HG03175 (cell line): ENCODE measurements around the gene GRB2.
"Not testable (repeated sequence)": the region's sequence is repeated elsewhere in the genome, so short reads cannot be mapped to it uniquely, and the experiment has no call there.

Experiments used
- ATAC-seq: cut with Tn5 transposase; IDR thresholded peaks from one replicate; pipeline ENCODE4 v1.9.1; 2021; ENCODE audit warnings: mild to moderate bottlenecking, moderate library complexity; ENCODE audit not compliant: unreplicated experiment

The GRB2 gene

DNA sequence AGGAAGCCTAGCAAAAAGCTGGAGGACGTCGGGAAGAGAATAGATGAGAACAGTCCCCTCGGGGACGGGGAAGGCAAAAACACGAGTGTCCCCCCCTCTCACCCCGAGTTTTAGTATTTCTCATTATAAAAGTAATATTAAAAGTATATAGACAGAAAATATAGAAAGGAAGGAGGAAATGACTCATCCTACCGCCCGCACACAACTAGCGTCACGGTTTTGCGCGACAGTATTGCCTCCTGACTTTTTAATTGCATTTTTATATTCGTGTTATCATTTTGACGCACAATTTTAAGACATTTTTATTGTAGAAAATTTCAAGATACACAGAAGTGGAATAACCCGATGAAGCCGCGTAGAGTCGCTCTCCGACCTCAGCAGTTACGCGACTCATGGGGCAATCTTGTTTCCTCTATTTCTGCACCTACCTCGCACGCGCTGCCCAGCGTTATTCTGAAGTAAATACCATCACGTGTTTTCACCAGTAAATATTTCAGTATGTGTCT is 115.6 kb downstream of the GRB2 start:
- peak; percentile 11 for ATAC-seq

DNA sequence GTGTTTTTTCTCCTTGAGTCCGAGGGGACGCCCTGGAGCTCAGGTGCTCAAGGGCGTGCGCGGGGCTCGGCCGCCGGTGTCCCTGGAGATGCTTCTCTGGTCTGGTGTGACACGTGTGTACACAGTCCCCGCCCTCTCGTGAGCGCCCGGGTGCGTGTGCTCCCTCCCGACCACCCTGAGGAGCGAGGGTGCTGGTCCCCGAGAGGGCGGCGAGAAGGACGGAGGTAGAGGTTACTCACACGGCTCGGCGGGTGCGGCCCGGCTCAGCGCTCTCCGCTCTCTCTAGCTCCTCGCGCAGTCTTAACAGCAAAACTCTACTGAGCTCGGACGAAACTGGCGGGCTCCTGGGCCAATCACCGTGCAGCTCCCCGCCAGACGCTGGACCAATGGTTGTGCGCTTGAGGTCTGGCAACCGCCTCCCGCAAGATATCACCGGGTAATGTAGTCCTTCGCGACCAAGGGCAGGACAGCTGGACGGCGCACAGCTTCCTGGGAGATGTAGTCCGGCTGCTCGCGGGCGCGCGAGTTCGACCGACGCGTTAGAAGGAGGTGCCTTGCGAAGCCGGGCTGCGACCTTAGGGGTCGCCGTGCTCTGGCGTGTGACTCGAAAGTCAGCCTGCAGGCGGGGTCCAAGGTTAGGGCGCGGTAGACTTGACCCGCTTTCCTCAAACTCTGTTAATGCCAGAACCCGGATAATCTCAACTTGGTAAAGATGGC is 116.2 kb downstream of the GRB2 start, which contains the start of gene SLC25A19:
SLC25A19 (minus strand) TSS at position 319 of the 717 bp plus-strand sequence. CDS start 2,669 bp downstream, outside the sequence.
- ATAC-seq = peak; percentile 93

DNA sequence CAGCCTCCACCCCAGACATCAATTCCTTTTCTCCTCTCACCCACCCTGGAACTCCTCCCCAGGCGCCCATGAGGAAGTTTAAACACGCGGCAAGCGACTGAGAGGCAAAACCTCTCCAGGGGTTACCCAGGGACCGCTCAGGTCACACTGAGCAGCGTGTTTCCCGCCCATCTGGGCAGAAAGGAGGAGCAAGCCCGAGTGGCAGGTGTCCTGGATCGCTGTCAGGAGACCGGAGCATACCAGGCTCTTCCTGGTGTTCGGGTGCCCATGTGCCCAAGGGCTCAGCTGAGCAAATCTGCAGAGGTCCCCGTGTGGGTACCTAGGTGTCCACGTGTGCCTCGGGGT is 116.7 kb downstream of the GRB2 start:
- peak; percentile 15 for ATAC-seq

DNA sequence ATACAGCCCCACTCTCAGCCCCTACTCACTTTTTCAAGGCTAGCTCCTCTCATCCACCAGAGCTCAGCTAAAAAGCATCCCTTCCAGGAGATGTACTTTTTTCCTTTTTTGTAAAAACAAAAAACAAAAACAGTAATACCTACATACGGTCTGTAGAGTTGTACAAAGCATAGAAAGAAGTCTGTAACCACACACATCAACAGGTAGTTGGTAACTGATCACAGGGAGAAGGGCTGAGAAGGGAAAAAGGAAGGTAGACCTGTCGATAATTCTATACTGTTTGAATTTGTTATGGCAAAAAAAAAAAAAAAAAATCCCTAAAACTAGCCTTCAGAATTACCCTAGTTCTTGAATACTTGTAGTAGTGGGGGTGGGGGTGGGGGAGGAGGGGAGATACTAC is 117.1 kb downstream of the GRB2 start:
- ATAC-seq = no peak

DNA sequence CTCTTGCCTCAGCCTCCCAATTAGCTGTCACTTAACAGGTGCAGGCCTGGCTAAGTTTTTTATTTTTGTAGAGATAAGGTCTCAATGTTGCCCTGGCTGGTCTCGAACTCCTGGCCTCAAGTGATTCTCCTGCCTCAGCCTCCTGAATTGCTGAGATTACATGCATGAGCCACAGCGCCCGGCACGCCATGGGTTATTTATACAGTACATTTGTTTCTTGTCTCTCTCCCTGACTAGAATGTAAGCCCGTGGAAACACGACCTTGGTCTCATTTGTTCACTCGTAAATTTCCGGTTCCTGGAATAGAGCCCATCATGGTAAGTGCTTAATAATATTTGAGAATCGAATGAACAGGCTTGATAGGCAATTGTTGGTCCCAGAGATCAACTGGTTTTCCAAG is 118.3 kb downstream of the GRB2 start:
- no peak for ATAC-seq

DNA sequence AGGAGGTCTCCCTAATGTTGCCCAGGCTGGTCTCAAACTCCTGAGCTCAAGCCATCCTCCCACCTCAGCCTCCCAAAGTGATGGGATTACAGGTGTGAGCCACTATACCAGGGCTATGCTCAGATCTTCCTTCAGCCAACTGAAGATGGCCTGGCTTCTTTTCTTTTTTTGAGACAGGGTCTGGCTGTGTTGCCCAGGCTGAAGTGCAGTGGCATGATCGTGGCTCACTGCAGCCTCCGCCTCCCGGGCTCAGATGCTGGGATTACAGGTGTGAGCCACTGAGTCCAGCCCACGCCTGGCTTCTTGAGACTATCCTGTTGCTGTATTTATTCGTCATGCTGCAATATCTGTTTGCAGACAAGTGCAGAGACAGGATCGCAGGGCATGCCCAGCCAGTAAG is 120.4 kb downstream of the GRB2 start:
- no peak for ATAC-seq

DNA sequence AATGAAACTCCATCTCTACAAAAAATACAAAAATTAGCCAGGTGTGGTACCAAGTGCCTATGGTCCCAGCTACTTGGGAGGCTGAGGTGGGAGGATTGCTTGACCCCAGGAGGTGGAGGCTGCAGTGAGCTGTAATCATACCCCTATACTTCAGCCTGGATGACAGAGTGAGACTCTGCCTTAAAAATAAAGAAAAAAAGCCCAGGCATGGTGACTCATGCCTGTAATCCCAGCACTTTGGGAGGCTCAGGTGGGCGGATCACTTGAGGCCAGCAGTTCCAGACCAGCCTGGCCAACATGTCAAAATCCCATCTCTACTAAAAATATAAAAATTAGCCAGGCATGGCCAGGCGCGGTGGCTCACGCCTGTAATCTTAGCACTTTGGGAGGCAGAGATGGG is 125.3 kb downstream of the GRB2 start:
- not testable (repeated sequence) for ATAC-seq

DNA sequence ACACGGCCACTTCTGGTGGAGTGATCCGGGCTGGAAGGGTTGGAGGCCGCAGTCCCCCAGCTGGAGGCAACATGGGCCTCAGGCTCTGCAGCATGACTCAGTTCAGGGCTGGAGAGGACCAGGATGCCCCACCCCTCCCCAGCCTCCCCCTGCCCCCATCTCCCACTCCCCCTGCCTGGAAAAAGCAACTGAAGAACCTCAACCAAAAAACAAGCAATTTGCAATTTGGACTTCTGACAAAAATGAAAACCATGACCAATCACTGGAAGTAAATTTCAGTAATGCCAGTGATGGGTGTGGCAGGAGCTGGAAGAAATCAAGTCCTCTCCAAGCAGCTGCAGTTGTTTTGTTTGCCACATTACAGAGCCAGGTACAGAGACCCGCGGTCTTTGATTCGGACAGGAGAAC is 127.8 kb downstream of the GRB2 start:
- ATAC-seq = no peak

DNA sequence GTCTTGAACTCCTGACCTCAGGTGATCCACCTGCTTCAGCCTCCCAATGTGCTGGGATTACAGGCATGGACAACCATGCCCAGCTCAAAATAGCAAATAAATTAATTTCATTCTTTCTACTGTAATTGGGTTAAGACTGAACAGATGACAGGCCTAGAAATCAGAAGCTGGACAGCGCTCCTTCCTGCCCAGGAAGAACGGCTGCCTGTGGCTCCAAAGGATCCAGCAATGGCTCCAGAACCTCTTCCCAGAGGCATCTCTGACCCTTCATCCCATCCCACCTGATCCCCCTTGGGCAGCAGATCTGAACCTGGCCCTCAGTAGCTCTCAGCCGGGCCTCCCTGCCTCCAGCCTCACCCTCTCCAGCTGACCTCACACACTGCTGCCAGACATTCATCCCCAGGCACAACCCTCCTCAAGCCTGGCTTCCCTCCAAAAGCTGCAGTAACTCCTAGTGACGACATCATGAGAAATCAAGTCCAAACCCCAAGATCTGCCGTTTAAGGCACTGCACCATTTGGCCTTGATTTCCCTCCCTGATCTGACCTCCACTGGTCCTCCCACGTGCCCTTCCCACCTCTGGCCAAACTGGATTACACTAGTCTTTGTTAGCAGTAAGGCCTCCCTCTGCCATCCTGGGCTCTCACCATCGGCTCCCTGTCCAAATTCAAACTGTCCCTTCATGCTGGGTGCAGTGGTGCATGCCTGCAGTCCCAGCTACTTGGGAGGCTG is 131.3 kb downstream of the GRB2 start:
- ATAC-seq = no peak

DNA sequence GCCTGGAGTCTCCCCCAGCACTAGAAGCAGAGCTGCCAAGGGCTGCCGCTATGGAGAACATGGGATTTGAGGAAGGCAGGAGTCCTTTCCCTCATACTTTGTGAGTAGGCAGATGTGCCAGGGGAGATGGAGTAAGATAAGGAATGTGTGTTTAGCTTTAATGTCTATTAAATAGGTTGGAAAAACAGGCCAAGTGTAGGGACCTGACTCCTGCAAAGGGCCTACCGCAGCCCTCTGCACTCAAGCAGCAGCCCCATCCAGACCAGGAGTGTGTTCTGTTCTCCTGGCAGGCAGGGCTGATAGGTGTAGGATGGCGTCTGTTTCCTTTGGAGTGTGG is 132.7 kb downstream of the GRB2 start:
- no peak for ATAC-seq

DNA sequence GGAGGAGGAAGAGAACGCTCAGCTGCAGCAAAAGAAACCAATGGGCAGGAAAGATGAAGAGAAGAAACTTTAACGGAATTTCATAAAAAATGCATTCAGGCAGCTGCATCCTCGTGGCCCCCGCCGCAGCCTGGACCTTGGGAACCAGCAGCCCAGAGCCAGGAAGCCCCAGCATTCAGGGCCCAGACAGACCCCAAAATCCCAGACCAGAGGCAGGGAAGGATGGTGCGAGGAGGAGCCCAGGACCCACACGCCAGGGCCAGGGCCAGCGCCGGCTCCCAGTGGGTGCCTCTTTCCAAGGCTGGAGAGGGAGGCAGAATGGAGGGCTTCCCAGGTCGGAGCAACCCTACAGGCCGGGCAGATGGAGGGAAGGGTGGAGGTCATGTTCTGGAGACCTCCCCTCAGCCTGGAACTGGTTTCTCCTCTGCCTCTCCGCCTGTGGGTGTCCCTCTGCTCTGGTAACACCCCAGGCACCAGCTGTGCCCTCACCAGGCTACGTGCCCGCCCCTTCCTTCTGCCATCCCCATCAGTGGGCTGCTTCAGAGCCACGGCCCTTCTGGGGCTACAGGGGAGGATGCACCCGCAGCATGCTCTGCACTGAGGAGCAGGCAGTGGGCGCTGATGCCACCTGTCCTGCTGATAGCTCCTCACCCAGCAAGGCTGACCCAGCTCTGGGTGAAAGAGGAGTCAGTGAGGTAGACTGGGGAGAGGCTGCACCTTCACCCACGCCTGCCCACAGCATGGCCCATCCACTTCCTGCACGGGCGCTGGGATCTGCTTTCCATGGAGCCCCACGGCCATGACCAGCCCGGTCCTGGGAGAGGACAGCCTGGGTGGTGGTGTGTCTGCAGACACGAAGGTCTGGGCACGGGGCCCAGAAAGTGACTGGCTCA is 133.3 kb downstream of the GRB2 start:
- ATAC-seq = no peak

DNA sequence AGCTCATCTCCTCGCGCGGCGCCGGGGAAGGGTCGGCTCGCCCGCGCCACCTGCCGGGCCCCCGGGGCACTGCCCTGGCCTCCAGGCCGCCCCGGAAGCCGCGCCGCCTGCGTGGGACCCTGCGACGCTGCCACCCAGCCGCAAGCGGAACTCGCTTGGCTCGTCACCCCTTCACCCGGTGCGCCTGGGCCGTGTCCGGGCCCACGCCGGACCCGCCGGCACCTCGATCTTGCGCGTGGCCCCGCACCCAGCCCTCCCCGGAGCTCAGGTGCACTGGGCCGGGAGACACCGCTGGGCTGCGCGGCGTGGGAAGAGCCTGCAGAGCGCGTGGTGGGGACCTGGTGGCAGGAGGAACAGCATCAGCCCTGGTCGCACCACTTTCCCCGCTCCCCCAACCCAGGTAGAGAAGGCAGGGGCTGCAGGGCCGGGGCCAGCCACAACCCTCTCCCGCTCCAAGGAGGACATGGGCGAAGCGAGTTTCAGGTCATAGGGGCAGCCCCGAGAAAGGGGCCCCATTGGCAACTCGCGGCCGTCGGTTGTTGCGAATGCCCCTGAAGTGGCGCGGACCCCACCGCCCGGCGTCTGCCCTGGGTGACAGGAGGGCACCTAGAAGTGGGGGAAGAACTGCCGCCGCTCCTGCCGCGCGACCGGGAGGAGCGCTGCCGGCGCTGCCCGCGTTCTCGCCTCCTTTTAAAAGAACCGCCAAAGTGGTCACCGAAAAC is 134.1 kb downstream of the GRB2 start:
- peak; percentile 79 for ATAC-seq

DNA sequence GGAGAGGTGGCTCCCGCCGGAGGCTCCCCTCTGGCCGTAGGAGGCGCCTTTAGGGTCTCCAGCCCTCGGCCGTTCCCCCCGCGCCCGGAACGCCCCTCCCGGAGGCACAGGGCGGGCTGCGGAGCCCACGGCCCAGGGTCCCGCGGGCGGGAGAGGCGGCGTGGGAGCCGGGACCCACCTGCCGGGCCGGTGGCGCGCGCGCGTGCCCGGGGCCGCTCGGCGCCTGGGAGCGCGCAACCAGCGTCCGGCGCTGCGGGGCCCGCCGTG is 134.6 kb downstream of the GRB2 start, which contains the start of gene MIF4GD:
MIF4GD (minus strand) TSS at position 266 of the 267 bp plus-strand sequence. CDS start 1,036 bp downstream, outside the sequence.
- ATAC-seq = no peak

DNA sequence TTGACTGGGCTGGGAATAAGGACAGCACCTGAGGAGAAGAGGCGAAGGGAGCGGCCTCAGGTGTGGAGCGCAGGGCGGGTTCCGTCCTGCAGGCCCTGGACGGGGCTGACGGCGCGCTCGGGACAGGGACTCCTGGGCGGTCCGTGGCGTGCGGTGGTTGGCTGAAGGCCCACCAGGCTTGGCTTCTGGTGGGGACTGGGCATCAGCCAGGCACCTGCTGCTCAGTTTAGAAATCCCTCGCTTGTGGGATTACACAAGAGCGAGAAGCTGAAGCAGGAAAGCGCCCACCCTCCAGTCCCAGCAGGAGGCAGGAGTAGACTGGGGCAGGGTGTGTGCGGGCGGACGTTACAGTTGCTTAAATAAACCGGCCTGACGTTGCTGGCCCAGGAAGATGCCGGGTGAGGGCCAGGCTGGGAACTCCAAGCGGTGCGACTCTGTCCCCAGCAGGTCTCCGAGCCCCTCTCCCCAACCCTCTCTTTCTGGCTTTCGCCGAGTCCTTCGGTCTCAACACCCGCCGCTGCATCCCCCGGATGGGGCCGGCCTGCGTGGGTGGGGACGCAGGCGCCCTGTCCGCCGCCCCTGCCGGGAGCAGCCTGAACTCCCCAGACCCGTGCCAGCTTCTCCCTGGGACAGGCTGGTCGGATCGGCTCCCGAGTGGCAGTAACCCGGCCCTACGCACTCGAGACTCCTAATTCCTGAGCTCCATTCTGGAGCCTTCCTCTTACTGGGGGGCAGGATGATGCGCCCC is 135.1 kb downstream of the GRB2 start:
- peak; percentile 46 for ATAC-seq

DNA sequence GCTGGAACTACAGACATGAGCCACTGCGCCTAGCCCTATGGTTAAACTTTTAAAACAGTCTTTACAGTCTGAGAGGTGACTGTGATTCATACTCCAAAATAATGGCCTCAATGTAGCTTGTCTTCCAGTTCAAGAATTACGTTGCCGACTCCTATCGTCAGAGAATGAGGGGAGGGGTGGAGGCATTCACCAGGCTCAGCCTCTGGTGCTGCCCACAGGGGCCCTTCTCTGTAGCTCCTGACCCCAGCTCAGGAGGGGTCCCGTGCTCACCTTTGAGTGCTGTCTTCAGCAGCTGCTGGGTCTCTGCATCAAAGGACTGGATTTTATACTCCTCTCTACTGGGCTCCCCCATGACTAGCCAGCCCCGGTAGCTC is 135.6 kb downstream of the GRB2 start:
- ATAC-seq = no peak
